Eye (tissue), 1 donor: Measurements from ENCODE around the gene IFNL1.
"Not testable (repeated sequence)": the region's sequence is repeated elsewhere in the genome, so short reads cannot be mapped to it uniquely, and the experiment has no call there.

Experiments used
- DNase-seq: peaks from one replicate; pipeline ENCODE4 v3.0.0-alpha.2; 2015

IFNL1 gene

DNA sequence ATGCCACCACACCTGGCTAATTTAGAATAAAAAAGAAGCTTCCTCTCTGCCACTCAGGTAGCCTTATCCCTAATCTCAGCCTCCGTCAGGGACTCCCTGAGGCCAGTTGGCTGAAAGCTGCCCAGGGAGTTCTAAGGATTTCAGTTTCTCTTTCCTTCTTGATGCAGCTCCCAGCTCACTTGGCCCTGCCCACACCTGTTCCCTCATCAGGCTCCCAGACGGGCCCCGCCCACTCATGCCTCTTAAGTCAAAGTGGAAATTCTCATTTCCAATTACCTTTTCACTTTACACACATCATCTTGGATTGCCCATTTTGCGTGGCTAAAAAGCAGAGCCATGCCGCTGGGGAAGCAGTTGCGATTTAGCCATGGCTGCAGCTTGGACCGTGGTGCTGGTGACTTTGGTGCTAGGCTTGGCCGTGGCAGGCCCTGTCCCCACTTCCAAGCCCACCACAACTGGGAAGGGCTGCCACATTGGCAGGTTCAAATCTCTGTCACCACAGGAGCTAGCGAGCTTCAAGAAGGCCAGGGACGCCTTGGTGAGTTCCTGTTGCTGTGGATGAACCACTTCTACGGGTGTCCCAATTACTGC, at the start of gene IFNL1:
Gene IFNL1, plus strand, starts transcription at position 353 of the 591 bp plus-strand sequence. Its CDS starts 15 bp downstream, at position 368.
- no peak for DNase-seq

DNA sequence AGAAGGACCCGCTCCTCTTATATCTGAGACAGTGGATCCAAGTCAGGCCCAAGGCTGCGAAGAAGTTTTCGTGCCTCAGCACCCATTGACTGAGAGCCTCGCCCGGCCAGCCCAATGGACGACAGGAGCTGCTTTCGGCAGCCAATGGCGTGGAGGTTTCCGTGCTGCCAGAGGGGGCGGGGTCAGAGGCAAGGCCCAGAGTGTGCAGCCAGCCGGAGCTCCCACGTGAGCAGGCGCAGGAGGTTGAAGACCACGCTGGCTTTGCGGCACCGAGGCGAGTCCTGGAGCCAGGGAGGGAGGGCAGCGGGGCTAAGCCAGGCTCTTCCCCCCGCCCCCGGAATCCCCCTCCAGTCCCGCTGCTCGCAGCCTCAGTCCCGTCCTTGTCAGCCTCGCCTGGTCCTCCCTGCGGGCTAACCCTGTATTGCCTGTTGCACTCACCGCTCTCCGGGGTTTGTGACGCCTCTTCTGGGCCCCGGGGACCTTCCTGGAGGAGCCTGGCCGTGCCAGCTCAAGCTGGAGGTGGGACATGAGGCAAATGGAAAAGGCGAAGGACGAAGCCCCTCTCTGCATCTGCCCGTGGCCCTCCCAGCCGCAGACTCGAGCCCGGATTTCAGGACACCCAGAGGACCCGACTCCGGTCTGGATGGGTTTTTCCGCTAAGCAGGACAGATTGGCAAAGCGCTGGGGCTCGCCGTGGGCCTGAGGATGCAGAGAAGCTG, 49.1 kb upstream of the IFNL1 start:
- DNase-seq: peak; percentile 65

DNA sequence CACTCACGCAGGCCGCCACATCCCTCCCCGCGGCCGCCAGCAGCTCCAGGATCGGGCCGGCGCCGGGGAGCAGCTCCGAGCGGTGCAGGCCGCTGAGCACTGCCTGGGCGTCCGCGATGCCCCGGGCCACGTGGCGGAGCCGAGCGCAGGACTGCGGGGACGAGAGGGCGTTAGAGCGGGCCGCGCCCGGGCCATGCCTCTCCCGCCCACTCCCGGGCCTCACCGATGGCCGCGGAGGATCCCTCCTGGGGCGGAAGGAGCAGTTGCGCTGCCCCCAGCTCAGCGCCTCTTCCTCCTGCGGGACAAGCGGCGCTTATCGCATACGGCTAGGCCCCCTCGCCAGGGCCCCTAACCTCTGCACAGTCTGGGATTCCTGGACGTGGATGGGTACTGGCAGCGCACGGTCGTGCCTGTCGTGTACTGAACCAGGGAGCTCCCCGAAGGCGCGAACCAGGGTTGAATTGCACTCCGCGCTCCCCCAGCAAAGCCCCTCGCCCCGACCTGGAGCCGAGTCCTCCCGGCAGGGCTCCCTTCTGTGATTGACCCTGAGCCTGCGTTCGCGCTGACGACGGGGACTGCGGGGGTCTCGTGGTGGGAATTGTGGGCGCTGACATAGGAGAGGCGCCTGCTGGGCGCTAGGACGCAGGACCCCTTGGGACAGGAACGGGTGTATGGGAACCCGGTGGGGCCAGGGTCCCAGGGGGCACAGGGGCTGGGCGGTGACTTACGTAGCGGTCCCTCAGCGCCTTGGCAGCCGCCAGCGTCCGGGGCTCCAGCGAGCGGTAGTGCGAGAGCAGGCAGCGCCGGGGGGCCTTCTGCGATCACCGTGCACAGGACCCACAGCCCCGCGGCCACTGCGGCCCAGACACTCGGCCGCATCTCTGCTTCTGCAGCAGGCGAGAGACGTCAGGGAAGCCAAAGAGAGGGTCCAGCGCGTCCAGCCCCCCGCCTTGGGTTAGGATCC, 48.2 kb upstream of the IFNL1 start:
- peak; percentile 62 for DNase-seq

DNA sequence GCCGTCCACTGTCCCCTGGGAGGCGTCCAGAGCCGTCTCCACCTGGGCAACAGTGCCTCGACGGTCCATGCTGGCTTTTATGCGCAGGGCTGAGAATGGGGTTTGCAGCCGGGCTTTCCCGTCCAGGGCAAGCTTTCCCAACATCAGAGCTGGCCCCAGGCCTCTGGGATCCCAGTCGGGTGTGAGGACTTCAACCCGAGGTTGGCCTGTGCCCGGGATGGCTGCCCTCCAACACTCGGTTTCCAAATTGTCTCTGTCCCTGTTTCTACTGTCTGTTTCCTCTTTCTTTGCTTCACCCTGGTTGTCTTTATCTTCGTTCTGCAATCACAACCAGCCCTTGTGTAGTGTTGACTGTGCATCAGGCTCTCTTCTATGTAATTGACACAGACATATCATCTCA, 47.4 kb upstream of the IFNL1 start, which contains the start of gene IFNL4:
Gene IFNL4, minus strand, starts transcription at position 51 of the 400 bp plus-strand sequence.
- no peak for DNase-seq

DNA sequence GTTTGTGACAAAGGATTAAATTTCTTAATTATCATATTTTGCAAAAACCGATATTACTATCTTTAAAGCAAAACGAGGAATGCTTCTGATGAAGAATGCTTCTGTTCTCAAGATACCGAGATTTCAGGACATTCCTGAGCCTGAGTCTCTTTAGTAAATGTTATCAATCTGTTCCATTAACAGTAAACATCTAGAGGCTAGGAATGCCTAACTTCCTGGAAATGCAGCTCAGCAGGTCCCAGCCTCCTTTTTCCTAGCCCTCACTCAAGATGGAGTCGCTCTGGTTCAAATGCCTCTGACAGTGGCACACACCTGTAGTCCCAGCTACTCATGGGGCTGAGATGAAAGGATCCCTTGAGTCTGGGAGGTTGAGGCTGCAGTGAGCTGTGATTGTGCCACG, 45.1 kb upstream of the IFNL1 start:
- DNase-seq: no peak

DNA sequence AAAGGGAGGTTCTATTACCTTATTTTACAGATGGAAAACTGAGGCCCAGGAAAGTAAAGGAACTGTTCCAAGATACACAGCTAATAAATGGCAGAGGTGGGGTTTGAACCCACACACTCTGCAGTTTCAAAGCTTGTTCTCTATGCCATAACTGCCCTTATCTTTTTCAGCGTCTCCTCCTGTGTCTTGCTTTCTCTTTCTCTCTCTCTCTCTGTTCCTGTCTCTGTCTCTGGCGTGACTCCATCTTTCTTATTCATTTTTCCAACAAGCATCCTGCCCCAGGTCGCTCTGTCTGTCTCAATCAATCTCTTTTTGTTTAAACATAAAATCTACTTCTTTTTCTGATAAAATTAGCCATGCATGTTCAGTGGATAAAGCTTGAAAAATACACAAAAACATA, 44.4 kb upstream of the IFNL1 start:
- no peak for DNase-seq

DNA sequence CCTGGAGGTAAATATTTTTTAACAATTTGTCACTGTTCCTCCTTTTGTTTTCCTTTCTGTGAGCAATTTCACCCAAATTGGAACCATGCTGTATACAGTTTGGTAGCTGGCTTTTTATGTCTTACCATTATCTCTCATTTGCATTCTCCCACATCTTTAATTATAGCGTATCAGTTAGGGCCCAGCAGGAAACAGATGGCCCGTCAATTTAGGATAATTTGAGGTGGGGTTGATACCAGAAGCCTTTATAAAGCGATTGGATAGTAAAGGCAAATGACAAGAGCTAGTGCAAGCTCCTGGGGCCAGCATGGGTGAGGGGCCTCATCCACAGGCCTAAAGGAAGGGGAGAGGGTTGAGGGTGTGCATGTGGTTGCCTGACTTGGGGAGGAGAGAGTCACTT, 43.7 kb upstream of the IFNL1 start:
- no peak for DNase-seq

DNA sequence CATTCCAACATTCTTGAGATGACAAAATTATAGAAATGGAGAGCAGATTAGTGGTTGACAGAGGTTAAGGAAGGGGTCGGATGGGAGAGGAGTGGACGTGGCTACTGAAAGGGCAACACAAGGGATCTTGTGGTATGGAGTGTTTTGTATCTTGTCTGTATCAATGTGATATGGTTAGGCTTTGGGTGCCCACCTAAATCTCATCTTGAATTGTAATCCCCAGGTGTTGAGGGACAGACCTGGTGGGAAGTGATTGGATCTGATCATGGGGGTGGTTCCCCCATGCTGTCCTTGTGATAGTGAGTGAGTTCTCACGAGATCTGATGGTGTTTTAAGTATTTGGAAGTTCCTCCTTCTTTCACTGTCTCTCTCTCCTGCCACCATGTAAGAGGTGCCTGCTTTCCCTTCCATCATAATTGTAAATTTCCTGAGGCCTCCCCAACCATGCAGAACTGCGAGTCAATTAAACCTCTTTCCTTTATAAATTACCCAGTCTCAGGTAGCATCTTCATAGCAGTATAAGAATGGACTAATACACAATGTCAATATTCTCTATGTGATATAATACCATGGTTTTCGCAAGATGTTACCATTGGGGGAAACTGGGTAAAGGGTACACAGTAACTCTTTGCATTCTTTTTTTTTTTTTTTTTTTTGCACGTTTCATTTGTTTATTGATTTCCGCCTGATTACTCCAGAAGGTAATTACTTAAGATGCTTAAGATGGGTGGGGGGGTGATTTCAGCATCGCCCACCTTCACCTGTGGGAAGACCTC, 42.6 kb upstream of the IFNL1 start:
- DNase-seq: no peak

DNA sequence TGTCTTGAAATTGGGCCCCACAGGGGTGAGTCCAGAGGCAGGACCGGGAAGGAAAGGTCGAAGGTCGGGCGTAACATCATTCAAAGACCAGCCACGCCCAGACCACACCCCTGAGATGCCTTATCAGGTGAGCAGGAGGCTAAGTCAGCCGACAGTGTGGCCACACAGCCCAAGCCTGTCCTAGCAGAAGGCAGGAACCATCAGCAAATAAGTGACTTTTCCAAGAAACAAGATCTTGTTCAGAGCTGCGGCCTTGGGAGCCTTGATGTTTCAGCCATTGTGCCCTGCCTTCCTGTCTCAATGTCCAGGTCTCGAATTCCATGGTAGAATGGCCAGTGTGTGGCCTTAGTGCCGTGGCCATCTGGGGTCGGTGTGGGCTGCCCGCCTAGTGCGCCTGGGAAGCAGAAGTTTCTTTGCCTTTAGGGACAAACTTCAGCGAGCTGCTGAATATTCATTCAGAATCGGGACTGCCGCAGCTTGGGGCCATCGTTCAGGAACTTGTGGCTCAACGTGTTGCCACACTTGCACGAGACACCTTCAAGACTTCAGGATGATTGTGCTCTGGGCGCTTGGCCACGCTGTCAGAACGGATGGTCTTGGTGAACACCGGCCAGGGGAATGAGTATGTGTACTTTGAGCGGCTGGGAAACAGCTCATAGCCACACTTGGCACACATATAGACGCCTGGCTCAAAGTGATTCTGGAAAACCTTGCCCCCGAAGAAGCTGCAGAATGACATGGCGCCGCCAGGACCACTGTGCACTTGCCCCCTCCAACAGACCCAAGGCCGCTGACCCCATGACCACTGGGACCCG, 41.5 kb upstream of the IFNL1 start:
- no peak for DNase-seq

DNA sequence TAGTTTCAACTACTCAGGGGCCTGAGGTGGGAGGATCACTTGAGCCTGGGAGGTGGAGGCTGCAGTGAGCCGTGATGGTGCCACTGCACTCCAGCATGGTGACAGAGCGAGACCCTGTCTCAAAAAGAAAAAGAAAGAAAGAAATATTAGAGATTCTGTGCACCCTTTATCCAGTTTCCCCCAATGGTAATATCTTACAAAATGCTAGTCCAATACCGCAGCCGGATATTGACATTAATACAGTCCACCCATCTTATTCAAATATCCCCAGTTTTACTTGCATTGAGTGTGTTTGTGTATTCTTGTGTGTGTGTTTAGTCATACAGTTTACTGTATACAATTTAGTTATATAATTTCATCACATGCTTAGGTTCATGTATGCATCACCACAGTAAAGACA, 39.0 kb upstream of the IFNL1 start:
- DNase-seq: no peak

DNA sequence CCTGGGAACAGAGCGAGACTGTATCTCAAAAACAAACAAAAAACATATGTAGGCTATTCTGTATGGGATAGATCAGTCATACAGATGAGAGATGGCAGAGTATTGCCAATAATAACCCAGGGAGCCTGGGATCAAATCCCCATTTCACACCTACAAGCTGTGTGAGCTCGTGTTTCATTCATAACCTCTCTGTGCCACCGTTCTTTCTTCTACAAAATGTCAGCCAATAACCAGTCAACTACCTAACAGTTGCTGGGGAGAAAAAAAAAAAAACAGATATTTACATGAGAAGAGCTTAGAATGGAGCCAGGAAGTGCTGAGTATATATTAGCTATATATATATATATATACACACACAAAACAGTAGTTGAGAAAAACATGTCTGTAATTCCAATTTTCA, 34.5 kb upstream of the IFNL1 start:
- no peak for DNase-seq

DNA sequence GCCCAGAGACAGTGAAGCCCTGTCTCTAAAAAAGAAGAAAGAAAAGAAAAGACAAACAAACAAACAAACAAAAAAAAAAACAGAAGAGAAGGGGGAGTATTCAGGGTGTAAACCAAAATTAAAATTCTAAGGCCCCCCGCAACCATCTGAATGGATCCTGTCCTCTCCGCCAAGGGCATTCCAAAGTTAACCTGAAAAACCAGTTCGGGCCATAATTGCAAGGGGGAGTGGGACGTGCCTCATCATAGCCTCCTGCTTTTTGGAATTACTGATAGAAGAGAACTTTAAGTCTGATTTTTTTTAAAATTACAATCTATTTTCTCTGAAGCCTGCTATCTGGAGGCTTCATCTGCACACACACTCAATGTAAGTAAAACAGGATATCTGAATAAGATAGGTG, 33.7 kb upstream of the IFNL1 start:
- DNase-seq: no peak

DNA sequence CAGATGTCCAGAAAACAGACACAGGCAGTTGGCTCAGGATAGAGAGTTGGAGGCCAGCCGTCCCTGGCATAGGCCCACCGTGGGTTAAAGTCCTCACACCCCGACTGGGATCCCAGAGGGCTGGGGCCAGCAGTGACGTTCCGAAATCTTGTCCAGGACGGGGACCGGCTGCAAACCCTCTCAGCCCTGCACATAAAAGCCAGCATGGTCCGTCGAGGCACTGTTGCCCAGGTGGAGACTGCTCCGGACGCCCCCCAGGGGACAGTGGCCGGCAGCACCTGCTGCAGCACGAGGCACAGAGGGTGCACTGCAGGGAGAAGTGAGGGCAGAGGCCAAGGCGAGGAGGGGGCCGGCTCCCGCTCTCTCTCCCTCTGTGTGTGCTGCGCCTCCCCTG, 32.3 kb upstream of the IFNL1 start:
- no peak for DNase-seq

DNA sequence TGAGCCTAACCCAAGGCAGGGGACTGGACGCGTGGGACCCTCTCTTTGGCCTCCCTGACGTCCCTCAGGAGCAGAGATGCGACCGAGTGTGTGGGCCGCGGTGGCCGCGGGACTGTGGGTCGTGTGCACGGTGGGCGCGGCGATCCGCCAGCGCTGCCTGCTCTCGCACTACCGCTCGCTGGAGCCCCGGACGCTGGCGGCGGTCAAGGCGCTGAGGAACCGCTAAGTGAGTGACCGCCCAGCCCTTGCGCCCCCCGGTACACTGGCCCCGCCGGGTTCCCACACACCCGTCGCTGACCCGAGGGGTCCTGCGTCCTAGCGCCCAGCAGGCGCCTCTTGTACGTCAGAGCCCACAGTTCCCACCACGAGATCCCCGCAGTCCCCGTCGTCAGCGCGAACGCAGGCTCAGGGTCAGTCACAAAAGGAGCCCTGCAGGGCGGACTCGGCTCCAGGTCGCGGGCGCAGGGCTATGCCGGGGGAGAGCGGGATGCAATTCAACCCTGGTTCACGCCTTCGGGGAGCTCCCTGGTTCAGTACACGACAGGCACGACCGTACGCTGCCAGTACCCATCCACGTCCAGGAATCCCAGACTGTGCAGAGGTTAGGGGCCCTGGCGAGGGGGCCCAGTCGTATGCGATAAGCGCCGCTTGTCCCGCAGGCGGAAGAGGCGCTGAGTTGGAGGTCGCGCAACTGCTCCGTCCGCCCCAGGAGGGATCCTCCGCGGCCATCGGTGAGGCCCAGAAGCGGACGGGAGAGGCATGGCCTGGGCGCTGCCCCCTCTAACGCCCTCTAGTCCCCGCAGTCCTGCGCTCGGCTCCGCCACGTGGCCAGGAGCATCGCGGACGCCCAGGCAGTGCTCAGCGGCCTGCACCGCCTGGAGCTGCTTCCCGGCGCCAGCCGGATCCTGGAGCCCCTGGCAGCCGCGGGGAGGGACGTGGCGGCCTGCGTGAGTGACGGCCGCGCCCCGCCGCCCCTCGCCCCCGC, 31.6 kb upstream of the IFNL1 start:
- DNase-seq: peak; percentile 69

DNA sequence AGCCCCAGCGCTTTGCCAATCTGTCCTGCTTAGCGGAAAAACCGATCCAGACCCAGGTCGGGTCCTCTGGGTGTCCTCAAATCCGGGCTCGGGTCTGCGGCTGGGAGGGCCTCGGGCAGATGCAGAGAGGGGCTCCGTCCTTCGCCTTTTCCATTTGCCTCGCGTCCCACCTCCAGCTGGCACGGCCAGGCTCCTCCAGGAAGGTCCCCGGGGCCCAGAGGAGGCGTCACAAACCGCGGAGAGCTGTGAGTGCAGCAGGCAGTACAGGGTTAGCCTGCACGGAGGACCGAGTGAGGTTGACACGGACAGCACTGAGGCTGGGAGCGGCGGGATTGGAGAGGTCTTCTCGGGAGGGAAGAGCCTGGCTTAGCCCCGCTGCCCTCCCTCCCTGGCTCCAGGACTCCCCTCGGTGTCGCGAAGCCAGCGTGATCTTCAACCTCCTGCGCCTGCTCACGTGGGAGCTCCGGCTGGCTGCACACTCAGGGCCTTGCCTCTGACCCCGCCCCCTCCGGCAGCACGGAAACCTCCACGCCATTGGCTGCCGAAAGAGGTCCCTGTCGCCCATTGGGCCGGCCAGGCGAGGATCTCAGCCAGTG, 30.8 kb upstream of the IFNL1 start:
- DNase-seq: peak; percentile 65

DNA sequence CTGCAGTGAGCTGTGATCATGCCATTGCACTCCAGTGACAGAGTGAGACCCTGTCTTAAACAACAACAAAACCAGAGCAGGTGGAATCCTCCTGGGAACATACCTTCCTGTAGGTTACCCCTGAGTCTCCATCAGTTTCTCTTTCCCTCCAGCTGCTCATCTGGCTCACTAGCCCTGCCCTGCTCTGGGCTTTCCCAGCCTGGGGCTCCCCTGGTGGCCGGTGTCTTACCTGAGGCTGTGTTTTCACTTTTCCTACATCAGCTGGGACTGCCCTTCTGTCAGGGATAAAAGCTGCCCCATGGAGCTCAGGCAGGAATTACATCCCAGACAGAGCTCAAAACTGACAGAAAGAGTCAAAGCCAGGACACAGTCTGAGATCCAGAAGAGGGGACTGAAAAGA, 28.1 kb upstream of the IFNL1 start, which contains the start of gene IFNL2:
Gene IFNL2, plus strand, starts transcription at position 312 of the 400 bp plus-strand sequence. CDS start 173 bp downstream, outside the sequence.
- DNase-seq: not testable (repeated sequence)

DNA sequence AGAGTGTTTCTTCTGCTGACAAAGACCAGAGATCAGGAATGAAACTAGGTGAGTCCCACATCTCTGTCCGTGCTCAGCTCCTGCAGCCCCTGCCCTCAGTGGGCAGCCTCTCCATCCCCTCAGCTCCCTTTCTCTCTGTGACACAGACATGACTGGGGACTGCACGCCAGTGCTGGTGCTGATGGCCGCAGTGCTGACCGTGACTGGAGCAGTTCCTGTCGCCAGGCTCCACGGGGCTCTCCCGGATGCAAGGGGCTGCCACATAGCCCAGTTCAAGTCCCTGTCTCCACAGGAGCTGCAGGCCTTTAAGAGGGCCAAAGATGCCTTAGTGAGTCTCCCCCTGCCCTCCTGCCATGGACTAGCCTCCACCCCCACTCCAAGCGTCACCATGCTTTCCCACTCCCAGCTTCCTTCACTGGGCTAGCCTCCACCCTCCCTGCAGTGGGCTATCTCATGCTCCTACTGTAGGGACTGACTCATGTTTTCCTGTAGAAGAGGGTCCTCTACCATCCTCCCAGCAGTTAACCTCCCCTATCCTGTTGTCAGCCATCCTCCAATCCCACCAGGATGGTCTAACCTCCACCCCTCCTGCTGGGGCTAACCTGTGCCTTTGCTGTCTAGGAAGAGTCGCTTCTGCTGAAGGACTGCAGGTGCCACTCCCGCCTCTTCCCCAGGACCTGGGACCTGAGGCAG, 27.5 kb upstream of the IFNL1 start:
- not testable (repeated sequence) for DNase-seq

DNA sequence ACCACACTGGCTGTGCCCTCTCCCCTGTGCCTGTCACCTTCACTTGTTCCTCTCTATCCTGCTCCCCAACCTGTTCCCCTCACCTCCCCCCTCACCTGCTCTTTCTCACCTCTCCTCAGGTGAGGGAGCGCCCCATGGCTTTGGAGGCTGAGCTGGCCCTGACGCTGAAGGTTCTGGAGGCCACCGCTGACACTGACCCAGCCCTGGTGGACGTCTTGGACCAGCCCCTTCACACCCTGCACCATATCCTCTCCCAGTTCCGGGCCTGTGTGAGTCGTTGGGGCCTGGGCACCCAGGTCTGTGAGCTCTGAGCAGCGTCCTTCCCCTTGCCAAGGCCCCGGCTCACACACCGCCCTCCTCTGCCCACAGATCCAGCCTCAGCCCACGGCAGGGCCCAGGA, 26.8 kb upstream of the IFNL1 start:
- not testable (repeated sequence) for DNase-seq
